ENCODE results near the gene ACSL3.

DNA sequence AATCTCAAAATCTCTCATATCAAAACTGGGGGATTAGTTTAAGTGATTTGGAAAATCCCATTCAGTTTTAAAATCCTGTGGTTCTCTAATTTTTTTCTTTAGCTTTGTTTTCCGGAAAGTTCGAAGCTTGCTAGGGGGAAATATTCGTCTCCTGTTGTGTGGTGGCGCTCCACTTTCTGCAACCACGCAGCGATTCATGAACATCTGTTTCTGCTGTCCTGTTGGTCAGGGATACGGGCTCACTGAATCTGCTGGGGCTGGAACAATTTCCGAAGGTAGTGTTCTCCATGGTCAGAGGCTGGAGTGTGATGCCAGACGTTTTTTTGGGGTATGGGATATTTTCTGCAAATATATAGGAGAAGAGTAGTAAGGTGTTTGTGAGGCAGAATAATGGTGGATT lies 66.1 kb downstream of the ACSL3 start:
- TF ChIP-seq, protein P1, sequence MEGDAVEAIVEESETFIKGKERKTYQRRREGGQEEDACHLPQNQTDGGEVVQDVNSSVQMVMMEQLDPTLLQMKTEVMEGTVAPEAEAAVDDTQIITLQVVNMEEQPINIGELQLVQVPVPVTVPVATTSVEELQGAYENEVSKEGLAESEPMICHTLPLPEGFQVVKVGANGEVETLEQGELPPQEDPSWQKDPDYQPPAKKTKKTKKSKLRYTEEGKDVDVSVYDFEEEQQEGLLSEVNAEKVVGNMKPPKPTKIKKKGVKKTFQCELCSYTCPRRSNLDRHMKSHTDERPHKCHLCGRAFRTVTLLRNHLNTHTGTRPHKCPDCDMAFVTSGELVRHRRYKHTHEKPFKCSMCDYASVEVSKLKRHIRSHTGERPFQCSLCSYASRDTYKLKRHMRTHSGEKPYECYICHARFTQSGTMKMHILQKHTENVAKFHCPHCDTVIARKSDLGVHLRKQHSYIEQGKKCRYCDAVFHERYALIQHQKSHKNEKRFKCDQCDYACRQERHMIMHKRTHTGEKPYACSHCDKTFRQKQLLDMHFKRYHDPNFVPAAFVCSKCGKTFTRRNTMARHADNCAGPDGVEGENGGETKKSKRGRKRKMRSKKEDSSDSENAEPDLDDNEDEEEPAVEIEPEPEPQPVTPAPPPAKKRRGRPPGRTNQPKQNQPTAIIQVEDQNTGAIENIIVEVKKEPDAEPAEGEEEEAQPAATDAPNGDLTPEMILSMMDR (IDR thresholded peaks at IDR 0.05; ENCODE audit: low read depth, low read length, poor library complexity, severe bottlenecking) = no peak
- TF ChIP-seq EZH2phosphoT487 (IDR thresholded peaks at IDR 0.05; ENCODE audit: borderline replicate concordance, low read length) = no peak

Measured in DOHH2 (cell line).